WI38 (cell line): ENCODE data around the gene CAMK1D.

Experiments used
- H3K4me3 ChIP-seq: 2 replicates; pipeline ENCODE4 v1.5.1; 2011; ENCODE audit warnings: low read depth, mild to moderate bottlenecking, control low read depth, low read length
- CTCF ChIP-seq: IDR thresholded peaks from 2 replicates; pipeline ENCODE4 v1.5.1; 2012; ENCODE audit warnings: low read depth, mild to moderate bottlenecking, control low read depth, low read length

Gene CAMK1D

GRCh38 chr10:12420530-12421120 lies 71.3 kb downstream of the CAMK1D start:
- no peak overlapping the region for H3K4me3 ChIP-seq
- TF ChIP-seq CTCF, result no peak

GRCh38 chr10:12422189-12422588 lies 72.8 kb downstream of the CAMK1D start:
- no peak overlapping the region for H3K4me3 ChIP-seq
- no peak for TF ChIP-seq CTCF

GRCh38 chr10:12423896-12424295 lies 74.5 kb downstream of the CAMK1D start:
- no peak for TF ChIP-seq CTCF

GRCh38 chr10:12427276-12427675 lies 77.9 kb downstream of the CAMK1D start:
- no peak overlapping the region for H3K4me3 ChIP-seq
- no peak for TF ChIP-seq CTCF

More at GRCh38 chr10:12423896-12424295, 74.5 kb downstream of the CAMK1D start:
- no peak overlapping the region for H3K4me3 ChIP-seq

- no peak for TF ChIP-seq CTCF
Measured at GRCh38 chr10:12428447-12429135, 79.2 kb downstream of the CAMK1D start.

GRCh38 chr10:12430406-12430982 lies 81.1 kb downstream of the CAMK1D start:
- H3K4me3 ChIP-seq, result no peak overlapping the region
- TF ChIP-seq CTCF, result no peak

More at GRCh38 chr10:12428447-12429135, 79.2 kb downstream of the CAMK1D start:
- no peak overlapping the region for H3K4me3 ChIP-seq
